GM19463 (cell line): ENCODE results near the gene UCMA.
A peak's percentile ranks its signal among the peaks of the same experiment; 100 is the strongest.

Experiments used
- ATAC-seq: cut with Tn5 transposase; IDR thresholded peaks from one replicate; pipeline ENCODE4 v1.9.1; 2021; ENCODE audit warnings: mild to moderate bottlenecking, moderate library complexity; ENCODE audit not compliant: unreplicated experiment

The UCMA gene

GRCh38 chr10:13189961-13190360 lies 44.2 kb downstream of the UCMA start:
- ATAC-seq: no peak

- ATAC-seq: no peak
These were observed 45.6 kb downstream of the UCMA start for GRCh38 chr10:13188593-13188992.

DNA sequence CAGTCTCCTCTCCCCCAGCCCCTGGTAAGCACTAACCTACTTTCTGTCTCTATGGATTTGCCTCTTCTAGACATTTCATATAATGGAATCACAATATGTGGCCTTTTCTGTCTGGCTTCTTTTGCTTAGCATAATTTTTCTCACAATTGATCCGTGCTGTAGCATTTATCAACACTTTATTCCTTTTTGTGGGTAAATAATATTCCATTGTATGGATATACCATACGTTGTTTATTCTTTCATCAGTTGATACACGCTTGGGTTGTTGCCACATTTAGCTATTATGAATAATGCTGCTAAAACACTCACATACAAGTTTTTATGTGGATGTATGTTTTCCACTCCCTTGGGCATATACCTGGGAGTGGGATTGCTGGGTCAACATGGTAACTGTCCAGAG lies 47.0 kb downstream of the UCMA start:
- ATAC-seq: no peak

- no peak for ATAC-seq
These were observed 49.3 kb downstream of the UCMA start for GRCh38 chr10:13184730-13185514.

- no peak for ATAC-seq
These were observed 49.9 kb downstream of the UCMA start for GRCh38 chr10:13184276-13184675.

- ATAC-seq: peak; percentile 65
These were observed 50.5 kb downstream of the UCMA start for GRCh38 chr10:13183625-13184024.

DNA sequence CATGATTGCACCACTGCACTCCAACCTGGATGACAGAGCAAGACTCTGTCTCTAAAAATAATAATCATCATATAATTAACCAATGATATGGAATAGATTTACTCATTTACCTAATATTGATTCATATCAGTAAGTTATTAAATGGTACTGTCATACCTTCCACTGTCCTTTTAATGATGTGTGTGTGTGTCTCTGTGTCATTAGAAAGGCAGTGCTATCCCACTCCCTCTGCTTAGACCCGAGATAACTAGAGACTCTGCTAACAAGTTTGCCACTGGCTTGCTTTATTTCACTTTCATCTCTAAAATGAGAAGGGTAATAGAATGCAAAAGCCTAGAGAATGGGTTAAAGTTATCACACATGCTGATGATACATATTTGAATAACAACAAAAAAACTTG lies 51.8 kb downstream of the UCMA start:
- ATAC-seq: no peak

GRCh38 chr10:13180788-13181187 lies 53.4 kb downstream of the UCMA start:
- peak; percentile 50 for ATAC-seq

DNA sequence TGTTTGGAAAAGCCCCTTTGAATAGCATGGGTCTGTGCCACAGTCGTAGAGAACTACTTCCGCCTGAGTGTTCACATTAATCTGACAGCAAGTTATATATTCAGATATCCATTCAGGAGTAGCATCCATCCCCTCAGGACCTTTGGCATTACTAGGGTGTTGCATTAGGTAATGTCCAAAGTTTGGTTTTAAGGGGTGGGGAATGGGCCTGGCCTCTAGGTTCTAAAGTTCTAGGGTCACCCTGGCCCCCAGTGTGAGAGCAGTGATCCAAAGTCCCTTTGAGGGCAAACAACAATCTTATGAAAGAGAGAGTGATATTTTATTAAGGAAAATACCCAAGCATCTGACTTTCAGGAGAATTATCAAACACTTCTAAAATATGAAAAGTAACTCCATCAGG lies 60.6 kb downstream of the UCMA start:
- no peak for ATAC-seq
